Skin epidermis (tissue), 12 donors: ENCODE results near the gene CENPI.
"Not testable (repeated sequence)": the region's sequence is repeated elsewhere in the genome, so short reads cannot be mapped to it uniquely, and the experiment has no call there.

Experiments
- H3K27ac ChIP-seq, 21 experiments: fragments of 200-600 bp; sonication (generic) in 11 of 21; one replicate each; pipeline ENCODE4 v1.5.0; 2020; ENCODE audit warnings: mild to moderate bottlenecking in 3 of 21, inconsistent platforms in 2 of 21, moderate library complexity in 2 of 21
- H3K4me3 ChIP-seq, 7 experiments: fragments of 200-600 bp; sonication (generic) in 2 of 7; one replicate each; pipeline ENCODE4 v1.5.0; 2020; ENCODE audit warnings: inconsistent platforms in 2 of 7, mild to moderate bottlenecking in 2 of 7, moderate library complexity in 1 of 7

The CENPI gene, protein sequence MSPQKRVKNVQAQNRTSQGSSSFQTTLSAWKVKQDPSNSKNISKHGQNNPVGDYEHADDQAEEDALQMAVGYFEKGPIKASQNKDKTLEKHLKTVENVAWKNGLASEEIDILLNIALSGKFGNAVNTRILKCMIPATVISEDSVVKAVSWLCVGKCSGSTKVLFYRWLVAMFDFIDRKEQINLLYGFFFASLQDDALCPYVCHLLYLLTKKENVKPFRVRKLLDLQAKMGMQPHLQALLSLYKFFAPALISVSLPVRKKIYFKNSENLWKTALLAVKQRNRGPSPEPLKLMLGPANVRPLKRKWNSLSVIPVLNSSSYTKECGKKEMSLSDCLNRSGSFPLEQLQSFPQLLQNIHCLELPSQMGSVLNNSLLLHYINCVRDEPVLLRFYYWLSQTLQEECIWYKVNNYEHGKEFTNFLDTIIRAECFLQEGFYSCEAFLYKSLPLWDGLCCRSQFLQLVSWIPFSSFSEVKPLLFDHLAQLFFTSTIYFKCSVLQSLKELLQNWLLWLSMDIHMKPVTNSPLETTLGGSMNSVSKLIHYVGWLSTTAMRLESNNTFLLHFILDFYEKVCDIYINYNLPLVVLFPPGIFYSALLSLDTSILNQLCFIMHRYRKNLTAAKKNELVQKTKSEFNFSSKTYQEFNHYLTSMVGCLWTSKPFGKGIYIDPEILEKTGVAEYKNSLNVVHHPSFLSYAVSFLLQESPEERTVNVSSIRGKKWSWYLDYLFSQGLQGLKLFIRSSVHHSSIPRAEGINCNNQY

DNA sequence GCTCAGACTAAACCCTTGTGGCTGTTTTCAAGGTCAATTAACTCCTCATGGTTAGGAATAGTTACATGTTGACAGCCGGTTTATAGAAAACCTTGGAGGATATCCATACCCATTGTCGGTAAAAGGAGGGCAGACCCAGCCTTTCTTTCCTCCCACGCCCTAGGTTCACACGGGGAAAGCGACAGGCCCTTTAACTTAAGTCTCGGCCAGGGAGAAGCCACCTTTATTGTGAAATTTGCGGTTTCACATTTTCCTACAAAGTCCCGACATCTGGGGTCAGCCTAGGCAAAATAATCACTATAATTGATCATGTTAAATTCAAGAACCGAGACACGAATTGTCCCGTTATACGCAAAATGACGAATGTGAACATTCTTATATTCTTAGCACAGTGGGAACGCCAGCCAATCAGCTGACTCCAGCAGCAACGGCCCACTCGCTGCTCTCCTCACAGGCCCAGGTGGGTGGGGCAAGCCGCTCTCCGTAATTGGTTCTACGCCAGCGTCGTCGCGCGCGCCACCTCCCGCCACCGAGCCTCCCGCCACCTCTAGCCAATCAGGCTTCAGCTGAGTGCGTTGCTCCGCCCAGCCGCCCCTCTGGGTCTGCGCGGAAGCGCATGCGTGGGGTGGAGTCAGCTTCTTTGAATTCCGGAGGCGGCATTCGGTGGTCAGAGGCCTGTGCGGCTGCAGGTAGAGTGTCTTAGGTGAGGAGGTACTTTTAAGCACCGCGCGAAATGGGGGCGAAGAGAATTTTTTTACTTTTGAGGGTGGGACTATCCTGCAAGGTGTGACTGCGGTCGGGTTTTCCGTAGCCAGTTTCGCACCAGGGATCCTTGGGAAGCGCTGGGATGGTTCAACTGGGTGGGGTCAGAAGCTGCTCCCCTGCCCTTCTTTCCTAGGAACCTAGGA is at the start of gene CENPI:
TSS of gene CENPI (plus strand) at position 659 of the 908 bp plus-strand sequence. CDS start 2,867 bp downstream, outside the sequence.
- peak within 1 kb of the TSS in 18 of 21 experiments; percentile 24 to 78 (median 54) for H3K27ac ChIP-seq
- peak within 1 kb of the TSS; percentile 28 to 47 (median 37) for H3K4me3 ChIP-seq

DNA sequence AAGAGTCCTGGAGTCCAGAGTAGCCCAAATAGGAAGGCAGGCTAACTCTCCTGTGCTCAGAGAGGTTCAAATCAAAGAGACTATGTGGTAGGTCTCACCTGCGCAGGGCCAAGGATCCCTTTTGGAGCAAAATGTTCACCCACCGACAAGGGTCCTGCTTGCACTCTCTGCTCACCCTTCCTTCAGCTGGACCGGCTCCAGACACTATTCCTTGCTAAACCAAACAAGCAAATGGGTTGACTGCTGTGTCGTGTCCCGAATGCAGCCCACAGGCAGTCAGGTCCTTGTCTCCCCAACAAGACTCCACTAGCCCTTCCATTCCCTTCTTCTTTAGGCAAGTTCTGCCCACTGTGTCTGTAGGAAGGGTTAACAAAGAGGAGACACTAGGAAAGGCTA is 46.9 kb upstream of the CENPI start:
- peak overlapping the region in 20 of 21 experiments; percentile 71 to 96 (median 88) for H3K27ac ChIP-seq
- H3K4me3 ChIP-seq = peak overlapping the region; percentile 46 to 62 (median 52)

DNA sequence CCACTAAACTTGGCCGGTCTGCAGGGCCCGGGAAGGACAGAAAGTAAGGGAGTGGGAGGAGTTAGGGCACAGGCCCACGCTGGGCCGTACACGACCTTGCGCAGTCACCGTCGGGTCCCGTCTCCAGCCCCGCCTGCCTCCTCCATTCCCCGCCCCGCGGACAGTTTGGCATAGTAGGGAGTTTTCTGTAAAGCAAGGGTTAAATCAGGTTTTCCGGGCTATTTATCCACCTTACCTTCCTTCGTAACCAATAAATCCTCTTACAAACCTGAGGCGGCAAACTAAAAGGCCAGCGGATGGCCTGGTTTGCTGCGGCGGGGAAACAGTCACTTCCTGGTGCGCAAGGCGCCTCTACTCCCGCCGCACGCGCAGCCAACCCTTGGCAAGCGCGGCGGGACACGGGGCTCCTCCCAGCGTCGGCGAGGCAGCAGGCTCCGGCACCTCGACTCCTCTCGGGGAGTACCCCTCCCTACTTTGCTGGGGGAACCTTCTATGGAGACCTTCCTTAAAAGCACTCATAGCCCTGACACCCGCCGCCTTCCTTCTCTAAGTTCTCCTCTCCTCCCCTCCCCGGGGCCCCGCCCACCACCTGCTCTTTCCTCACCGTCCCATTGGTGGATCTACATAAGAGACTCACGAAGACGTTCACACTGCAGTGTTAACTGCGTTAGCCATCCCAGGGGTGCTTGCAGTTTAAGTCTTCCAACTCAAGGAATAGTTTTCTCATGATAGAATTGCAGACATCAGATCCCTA is 46.3 kb upstream of the CENPI start, which contains the start of gene TRMT2B:
TSS of gene TRMT2B (minus strand) at position 563 of the 754 bp plus-strand sequence. CDS start 9,822 bp downstream, outside the sequence.
- H3K27ac ChIP-seq = peak within 1 kb of the TSS in 20 of 21 experiments; percentile 71 to 96 (median 88)
- peak within 1 kb of the TSS; percentile 46 to 62 (median 52) for H3K4me3 ChIP-seq

DNA sequence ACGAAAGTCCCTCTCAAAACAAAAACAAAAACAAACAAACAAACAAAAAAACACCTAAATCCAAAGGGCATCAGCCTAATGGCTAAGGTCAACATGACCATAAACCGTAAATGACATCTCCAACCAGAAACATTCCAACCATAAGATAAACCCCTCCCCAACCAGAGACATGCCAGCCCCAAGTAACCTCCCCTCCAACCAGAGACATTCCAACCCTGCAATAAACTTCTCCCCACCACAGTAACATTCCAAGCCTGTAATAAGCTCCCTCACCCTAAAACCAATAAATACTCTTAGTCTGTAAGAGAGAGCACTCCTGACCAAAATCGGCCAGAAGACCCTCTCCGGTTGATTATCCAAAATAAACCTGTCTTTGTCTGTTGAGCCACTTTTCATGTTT is 41.5 kb upstream of the CENPI start:
- not testable (repeated sequence) for H3K27ac ChIP-seq

DNA sequence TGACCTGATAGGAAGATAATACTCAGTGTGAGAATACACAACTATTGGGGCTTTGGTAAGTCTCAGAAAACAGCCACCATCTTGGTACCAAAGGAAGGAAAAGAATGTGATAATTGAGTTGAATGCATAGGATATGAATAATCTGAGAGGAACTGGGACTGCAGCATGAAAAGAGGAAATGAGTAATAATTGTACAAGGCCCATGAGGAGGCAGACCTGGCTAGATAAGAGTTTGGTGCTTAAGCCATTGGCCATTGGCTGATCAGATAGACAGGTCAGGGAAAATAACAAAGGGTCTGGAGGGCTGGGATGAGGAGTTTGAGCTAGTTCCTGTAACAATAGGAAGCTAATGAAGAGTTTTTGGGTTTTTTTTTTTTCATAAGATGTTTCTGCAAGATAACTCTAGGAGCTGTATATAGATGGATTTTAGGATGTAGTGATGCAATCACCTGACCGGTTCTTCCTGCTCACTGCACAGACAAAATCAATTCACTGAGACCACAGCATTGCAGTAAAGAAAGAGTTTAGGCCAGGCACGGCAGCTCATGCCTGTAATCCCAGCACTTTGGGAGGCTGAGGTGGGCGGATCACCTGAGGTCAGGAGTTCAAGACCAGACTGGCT is 40.8 kb upstream of the CENPI start:
- Histone ChIP-seq H3K27ac (no peak overlapping the region), H3K4me3 (no peak overlapping the region)

More for the DNA sequence above, 41.5 kb upstream of the CENPI start:
- H3K4me3 ChIP-seq = not testable (repeated sequence)

DNA sequence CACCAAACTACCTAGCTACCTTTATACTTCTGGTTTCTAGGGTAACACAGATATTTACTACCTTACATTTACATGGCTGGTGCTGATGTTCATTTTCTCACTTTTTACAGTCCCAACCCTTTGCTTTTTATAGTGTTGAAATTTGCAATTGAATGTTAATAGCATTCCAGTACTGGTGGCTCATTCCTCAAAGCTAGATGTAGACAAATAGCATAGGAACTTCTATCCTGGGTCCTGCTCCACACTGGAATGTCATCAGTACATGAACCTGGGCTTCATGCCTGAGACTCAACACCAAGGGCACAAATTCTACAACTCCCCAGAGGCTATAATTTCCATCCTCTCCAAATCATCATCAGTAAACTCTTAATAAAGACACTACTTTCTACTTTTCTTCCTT is 35.8 kb upstream of the CENPI start:
- Histone ChIP-seq H3K4me3 (no peak overlapping the region), H3K27ac (no peak overlapping the region)

DNA sequence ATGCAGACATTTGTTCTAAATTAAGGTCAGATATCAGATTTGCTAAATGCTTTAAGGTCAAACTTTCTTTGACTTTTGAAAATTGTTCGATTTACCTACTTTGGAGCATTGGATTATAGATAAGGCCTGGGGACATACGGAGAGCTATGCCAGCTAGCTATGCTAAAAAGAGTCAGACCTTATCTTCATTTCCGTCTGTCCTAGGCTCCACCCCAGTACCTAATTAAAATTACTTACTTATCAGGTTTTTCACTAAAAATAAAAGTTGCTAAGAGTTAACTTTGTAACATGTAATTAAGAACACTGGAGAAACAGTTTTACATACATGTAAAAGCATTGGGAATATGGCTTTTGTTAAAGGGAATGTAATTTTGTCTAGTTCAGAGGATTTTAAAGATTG is 26.4 kb upstream of the CENPI start:
- H3K27ac ChIP-seq = no peak overlapping the region
- H3K4me3 ChIP-seq = no peak overlapping the region

DNA sequence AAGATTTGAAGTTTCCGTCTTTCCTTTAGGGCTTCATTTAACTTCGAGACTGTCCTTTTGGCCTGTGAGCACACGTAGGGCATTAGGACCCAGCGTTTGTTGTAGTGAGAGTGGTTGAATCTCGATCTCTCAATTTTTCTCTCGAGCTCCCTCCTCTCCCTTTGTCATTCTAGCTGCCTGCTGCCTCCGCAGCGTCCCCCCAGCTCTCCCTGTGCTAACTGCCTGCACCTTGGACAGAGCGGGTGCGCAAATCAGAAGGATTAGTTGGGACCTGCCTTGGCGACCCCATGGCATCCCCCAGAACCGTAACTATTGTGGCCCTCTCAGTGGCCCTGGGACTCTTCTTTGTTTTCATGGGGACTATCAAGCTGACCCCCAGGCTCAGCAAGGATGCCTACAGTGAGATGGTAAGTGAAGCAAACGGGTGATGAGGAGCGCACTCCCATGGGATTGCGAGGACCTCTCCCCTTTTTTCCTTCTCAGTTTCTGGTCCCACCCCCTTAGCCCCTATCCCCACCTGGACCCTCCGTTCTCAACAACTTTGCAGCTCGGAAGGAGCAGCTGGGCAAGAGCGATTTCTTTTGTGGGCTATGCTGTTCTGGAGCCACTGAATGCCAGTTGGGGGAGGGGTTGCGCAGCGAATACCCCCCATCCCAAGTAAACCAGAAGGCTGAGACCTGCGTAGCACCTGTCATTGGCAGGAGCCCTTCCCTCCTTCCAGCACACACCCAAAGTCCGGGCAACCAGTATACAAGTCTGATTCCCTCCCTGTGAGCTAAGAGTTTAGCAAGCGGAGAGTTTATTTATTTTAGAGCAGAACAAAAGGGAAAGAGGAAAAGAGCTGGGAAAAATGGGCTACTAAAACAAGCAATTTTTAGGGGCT is 19.0 kb upstream of the CENPI start, which contains the start of gene TMEM35A:
TSS of gene TMEM35A (plus strand) at position 164 of the 883 bp plus-strand sequence. CDS start at position 288, 124 bp downstream.
- Histone ChIP-seq H3K4me3 (peak within 1 kb of the TSS in 4 of 7 experiments; percentile 2 to 32 (median 12)), H3K27ac (no peak within 1 kb of the TSS)

DNA sequence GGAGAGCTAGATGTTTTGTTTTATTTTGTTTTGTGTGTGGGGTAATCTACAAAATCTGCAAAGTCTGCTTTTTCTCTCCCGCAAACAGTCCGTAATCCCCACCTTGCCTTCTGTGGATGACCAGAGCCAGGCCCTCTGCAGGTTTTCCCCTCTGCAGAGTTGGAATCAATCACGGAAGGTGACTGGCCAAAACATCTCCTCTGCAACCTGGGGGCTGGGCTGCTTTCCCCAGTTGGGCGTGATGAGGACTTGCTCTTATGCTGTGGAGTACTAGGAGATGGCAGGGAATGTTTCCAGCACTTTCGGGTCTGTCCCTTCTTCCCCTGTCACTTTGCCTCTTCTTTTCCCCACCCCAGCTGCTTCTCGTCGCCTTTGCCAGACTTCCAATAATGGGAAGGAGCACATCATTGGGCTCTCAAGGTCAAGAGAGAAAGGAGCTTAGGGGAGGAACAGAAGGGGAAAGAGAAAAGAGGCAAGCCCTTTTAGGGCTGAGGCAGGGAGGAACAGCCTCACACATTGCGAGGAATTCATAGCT is 18.2 kb upstream of the CENPI start:
- Histone ChIP-seq H3K4me3 (peak overlapping the region in 1 of 7 experiments; percentile 16), H3K27ac (no peak overlapping the region)

DNA sequence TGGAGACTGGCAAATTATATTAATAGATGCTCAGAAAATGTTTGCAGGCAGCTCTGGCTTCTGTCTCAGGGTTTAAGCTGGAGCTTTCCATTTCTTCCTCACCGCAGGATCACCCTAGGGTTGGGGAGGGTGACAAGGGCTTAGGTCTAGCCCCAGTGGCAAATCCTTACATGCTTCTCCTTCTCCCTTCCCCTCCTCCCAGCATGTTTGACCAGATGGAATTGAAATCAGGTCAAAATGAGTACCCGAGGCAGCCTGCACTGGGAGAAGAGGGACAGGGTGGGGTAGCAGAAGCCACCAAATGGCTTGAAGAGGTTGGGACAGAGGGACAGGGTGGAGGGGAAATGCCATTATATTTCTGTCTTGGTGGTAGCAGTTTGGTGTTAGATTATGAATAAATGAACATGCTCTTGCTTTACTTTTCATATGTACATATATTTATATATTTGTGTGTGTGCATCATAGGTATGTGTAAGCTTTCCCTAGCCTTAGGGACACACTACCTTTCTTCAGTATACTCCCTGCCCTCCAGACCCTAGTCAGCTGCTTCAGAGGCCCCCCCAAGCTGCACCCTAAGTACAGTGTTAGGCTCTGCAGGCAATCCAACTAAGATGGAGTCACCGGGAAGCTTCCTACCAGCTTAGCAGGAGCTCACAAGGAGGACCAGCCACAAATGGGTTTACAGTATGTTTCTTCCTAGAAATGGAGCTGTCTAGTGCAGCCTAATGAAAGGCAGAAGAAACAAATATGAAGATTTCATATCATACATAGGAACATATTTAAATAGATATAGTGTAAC is 17.5 kb upstream of the CENPI start:
- H3K27ac ChIP-seq = no peak overlapping the region
- H3K4me3 ChIP-seq = no peak overlapping the region

DNA sequence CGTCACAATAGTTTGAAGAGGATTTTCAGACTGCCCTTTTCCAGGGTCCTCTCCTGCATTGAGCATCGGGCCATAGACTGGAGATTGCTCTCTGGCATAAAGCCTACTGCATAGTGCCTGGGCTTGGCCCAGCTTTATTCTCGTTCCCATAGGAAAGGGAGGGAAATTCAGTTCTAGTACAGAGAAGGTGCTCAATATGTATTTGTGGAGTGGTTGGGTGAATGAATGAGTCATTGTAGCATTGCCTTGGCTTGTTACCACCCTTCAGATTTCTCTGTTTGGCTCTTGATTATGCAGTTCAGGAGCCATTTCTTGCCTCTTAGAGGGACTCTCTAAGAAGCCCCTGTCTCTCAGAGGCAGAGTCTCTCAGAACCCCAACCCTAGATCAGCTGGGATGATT is 16.8 kb upstream of the CENPI start:
- H3K27ac ChIP-seq = no peak overlapping the region

DNA sequence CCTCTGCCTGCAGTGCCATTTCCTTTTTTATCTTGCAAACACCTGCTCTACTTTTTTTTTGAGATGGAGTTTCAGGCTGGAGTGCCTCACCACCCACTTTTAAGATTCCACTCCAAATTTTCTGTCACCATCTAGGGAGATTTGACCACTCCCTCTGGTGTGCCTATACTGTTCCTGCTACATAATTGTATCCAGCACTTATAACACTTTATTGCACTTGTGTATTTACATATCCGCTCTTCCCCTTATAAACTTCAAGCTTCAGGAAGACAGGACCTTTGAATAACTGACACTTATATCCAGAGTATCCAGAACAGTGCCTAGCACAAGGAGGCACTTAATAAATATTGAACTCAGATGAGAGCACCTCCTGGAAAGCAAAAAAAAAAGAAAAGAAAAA is 6.2 kb upstream of the CENPI start:
- no peak overlapping the region for H3K27ac ChIP-seq

More for the DNA sequence above, 16.8 kb upstream of the CENPI start:
- H3K4me3 ChIP-seq = no peak overlapping the region

DNA sequence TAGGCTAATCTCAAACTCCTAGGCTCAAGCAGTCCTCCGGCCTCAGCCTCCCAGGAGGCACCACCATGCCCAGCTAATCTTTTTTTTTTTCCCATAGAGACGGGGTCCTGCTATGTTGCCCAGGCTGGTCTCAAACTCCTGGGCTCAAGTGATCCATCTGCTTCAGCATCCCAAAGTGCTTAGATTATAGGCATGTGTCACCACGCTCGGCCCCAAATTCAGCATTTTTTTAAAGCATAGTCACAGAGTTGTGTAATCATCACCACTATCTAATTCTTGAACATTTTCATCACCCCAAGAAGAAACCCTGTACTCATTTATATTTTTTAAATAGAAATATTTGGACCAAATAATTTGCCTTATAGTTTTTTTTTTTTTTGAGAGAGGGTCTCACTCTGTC is 10.3 kb downstream of the CENPI start:
- Histone ChIP-seq H3K27ac (no peak overlapping the region), H3K4me3 (no peak overlapping the region)

More for the DNA sequence above, 6.2 kb upstream of the CENPI start:
- no peak overlapping the region for H3K4me3 ChIP-seq

DNA sequence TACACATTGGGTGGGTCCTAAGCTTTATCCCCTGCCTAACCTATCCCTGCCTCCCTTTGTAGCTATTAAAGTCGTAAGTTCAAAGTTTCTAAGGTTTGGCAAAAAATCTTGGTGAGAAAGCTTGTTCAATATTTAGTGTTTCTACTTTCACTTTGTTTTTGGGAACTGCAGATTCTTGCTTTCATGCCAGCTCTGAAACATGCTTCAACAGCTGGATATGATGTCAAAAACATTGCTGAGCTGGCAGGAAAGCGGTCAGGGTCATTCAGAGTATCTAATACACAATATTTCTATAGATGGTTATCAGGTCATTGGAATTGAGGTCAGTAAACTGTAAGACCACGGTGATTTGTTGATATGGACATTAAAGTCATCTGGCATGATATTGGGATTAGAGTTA is 19.7 kb downstream of the CENPI start:
- Histone ChIP-seq H3K27ac (no peak overlapping the region), H3K4me3 (no peak overlapping the region)

DNA sequence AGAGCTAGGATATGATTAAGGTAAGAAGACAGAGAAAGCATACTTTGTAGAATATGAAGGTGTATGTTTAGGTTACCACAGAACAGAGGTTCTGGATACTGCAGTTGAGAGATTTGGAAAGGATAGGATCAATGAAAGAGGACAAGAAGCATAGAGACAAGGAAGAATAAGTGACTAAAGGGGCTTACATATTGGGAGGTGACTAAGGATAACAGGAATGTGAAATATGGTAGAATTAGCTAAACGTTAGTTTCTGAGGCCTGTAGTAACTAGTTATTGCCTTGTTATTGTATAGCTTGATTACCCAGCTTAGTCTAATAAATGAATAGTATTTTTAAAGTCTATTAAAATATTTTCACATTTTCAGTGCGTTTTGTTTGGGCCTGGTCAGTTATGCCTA is 38.2 kb downstream of the CENPI start:
- H3K27ac ChIP-seq = no peak overlapping the region
- H3K4me3 ChIP-seq = no peak overlapping the region
